HG03108 (cell line): ENCODE results near the gene SRP54.
A peak's percentile ranks its signal among the peaks of the same experiment; 100 is the strongest.
"Not testable (repeated sequence)": the region's sequence is repeated elsewhere in the genome, so short reads cannot be mapped to it uniquely, and the experiment has no call there.

ENCODE experiments used
- ATAC-seq: cut with Tn5 transposase; IDR thresholded peaks from one replicate; pipeline ENCODE4 v1.9.1; 2021; ENCODE audit warnings: moderate library complexity; ENCODE audit not compliant: unreplicated experiment

SRP54 gene

GRCh38 chr14:35046048-35046750 lies 63.4 kb downstream of the SRP54 start, which contains the start of gene FAM177A1:
Gene FAM177A1, plus strand, starts transcription at chr14:35046272. Its CDS starts 192 bp downstream, at chr14:35046464.
- peak; percentile 95 for ATAC-seq

- peak; percentile 13 for ATAC-seq
Observed at GRCh38 chr14:35046751-35047536, 64.2 kb downstream of the SRP54 start.

GRCh38 chr14:35047976-35048513 lies 65.3 kb downstream of the SRP54 start:
- no peak for ATAC-seq

GRCh38 chr14:35050652-35051051 lies 67.9 kb downstream of the SRP54 start:
- no peak for ATAC-seq

- no peak for ATAC-seq
Observed at GRCh38 chr14:35051796-35052195, 69.0 kb downstream of the SRP54 start.

- ATAC-seq = no peak
Observed at GRCh38 chr14:35052637-35053036, 69.8 kb downstream of the SRP54 start.

- ATAC-seq = not testable (repeated sequence)
Observed at GRCh38 chr14:35061113-35061791, 78.5 kb downstream of the SRP54 start.

GRCh38 chr14:35065731-35066130 lies 82.9 kb downstream of the SRP54 start:
- not testable (repeated sequence) for ATAC-seq

- no peak for ATAC-seq
Observed at GRCh38 chr14:35068238-35069012, 85.6 kb downstream of the SRP54 start.

- ATAC-seq = no peak
Observed at GRCh38 chr14:35072226-35072625, 89.4 kb downstream of the SRP54 start.

- no peak for ATAC-seq
Observed at GRCh38 chr14:35073486-35073885, 90.7 kb downstream of the SRP54 start.

GRCh38 chr14:35078082-35078481 lies 95.3 kb downstream of the SRP54 start:
- ATAC-seq = no peak
